SK-N-SH (cell line): ENCODE measurements around the gene RASGEF1C. TPM values are rescaled to one million over a fixed set of nuclear protein-coding genes. Genes with fewer than 3 reads are reported as not detected.

Source experiments
- CTCF ChIA-PET: fragments of 300-600, 350-600 bp; formaldehyde crosslinking; extraction: SDS; loops from one replicate; lab custom pipeline; 2021; lab: Yijun Ruan, JAX
- POLR2A ChIA-PET: fragments of 350-600 bp; sonication (Branson Sonifier 250); formaldehyde crosslinking; extraction: SDS; loops from one replicate; lab custom pipeline; 2020; ENCODE audit warnings: antibody characterized with exemption, inconsistent platforms; lab: Yijun Ruan, JAX
- DNase-seq: peaks from one replicate; pipeline ENCODE4 v3.0.0; 2012
- H2AFZ ChIP-seq: fragments of 200-600 bp; sonication (generic); 2 replicates; pipeline ENCODE4 v1.8.1; 2016; ENCODE audit warnings: antibody characterized with exemption, mild to moderate bottlenecking, low read depth
- H3F3A ChIP-seq: fragments of 200-600 bp; sonication (generic); replicated peaks from 2 replicates; pipeline ENCODE3; 2016; ENCODE audit warnings: antibody characterized with exemption, mild to moderate bottlenecking; ENCODE audit not compliant: insufficient read depth
- H3K27ac ChIP-seq, 2 experiments: fragments of 200-500 bp in 1 of 2; fragments of 200-600 bp in 1 of 2; sonication (Bioruptor generic) in 1 of 2; sonication (generic), shearing (Covaris generic) in 1 of 2; 2 replicates each; pipeline versions ENCODE4 v1.5.1 to v1.6.1; 2014 to 2016; ENCODE audit warnings: low read depth in 2 of 2, inconsistent platforms in 1 of 2, low read length in 1 of 2, mild to moderate bottlenecking in 1 of 2, mixed read lengths in 1 of 2
- H3K27me3 ChIP-seq: fragments of 200-600 bp; sonication (generic), shearing (Covaris generic); 2 replicates; pipeline ENCODE4 v1.6.1; 2016; ENCODE audit warnings: mixed run types; ENCODE audit not compliant: insufficient read depth
- H3K36me3 ChIP-seq, 2 experiments: fragments of 200-500 bp in 1 of 2; fragments of 200-600 bp in 1 of 2; sonication (Bioruptor generic) in 1 of 2; sonication (generic) in 1 of 2; replicated peaks in 1 of 2; 2 replicates each; pipeline versions ENCODE3 to v1.5.1; 2014 to 2016; ENCODE audit warnings: low read length in 1 of 2, mild to moderate bottlenecking in 1 of 2; ENCODE audit not compliant: insufficient read depth in 2 of 2, control insufficient read depth in 1 of 2
- H3K4me1 ChIP-seq, 2 experiments: fragments of 200-500 bp in 1 of 2; fragments of 200-600 bp in 1 of 2; sonication (Bioruptor generic) in 1 of 2; sonication (generic), shearing (Covaris generic) in 1 of 2; 2 replicates each; pipeline versions ENCODE4 v1.5.1 to v1.6.1; 2014 to 2016; ENCODE audit warnings: low read depth in 1 of 2, low read length in 1 of 2, mixed run types in 1 of 2; ENCODE audit not compliant: insufficient read depth in 2 of 2, control insufficient read depth in 1 of 2
- H3K4me2 ChIP-seq: fragments of 200-600 bp; sonication (generic), shearing (Covaris generic); 2 replicates; pipeline ENCODE4 v1.6.1; 2017; ENCODE audit warnings: mixed run types
- H3K4me3 ChIP-seq, 2 experiments: fragments of 200-500 bp in 1 of 2; fragments of 200-600 bp in 1 of 2; sonication (Bioruptor generic) in 1 of 2; sonication (generic), shearing (Covaris generic) in 1 of 2; 2 replicates each; pipeline versions ENCODE4 v1.5.1 to v1.8.1; 2014 to 2016; ENCODE audit warnings: low read depth in 2 of 2, inconsistent platforms in 1 of 2, low read length in 1 of 2, mild to moderate bottlenecking in 1 of 2, mixed read lengths in 1 of 2, moderate library complexity in 1 of 2
- H3K79me2 ChIP-seq: fragments of 200-600 bp; sonication (generic); 2 replicates; pipeline ENCODE4 v1.8.1; 2017; ENCODE audit warnings: mild to moderate bottlenecking; ENCODE audit not compliant: insufficient read depth
- H3K9ac ChIP-seq: fragments of 200-600 bp; sonication (generic); 2 replicates; pipeline ENCODE4 v1.6.1; 2017; ENCODE audit warnings: mixed run types
- H3K9me2 ChIP-seq: fragments of 200-600 bp; sonication (generic); 2 replicates; pipeline ENCODE4 v1.6.1; 2017; ENCODE audit warnings: mixed run types
- H3K9me3 ChIP-seq: fragments of 200-600 bp; sonication (generic); 2 replicates; pipeline ENCODE4 v1.6.1; 2017; ENCODE audit warnings: mixed run types, mild to moderate bottlenecking, moderate library complexity
- H4K20me1 ChIP-seq: fragments of 200-600 bp; sonication (generic); 2 replicates; pipeline ENCODE4 v1.6.1; 2017; ENCODE audit warnings: mild to moderate bottlenecking, mixed run types; ENCODE audit not compliant: insufficient read depth
- CHD2 ChIP-seq: fragments of 150-350 bp; IDR thresholded peaks from 2 replicates; pipeline ENCODE4 v1.6.1; 2018; ENCODE audit warnings: low read length; ENCODE audit not compliant: partially characterized antibody
- EP300 ChIP-seq, 2 experiments: IDR thresholded peaks; 2 replicates each; pipeline versions ENCODE4 v1.4.0 to v1.6.1; 2012; ENCODE audit warnings: borderline replicate concordance in 1 of 2, low read depth in 1 of 2, low read length in 1 of 2
- EZH2phosphoT487 ChIP-seq: fragments of 200-600 bp; sonication (generic); IDR thresholded peaks from 2 replicates; pipeline ENCODE4 v1.6.1; 2017; ENCODE audit warnings: low read depth, mixed run types, mild to moderate bottlenecking, antibody characterized with exemption, moderate library complexity, borderline replicate concordance
- IRF3 ChIP-seq: fragments of 150-350 bp; IDR thresholded peaks from 2 replicates; pipeline ENCODE4 v1.6.1; 2016; ENCODE audit warnings: mild to moderate bottlenecking, low read depth, low read length
- JUND ChIP-seq: IDR thresholded peaks from 2 replicates; pipeline ENCODE4 v1.4.0; 2012
- MAX ChIP-seq: IDR thresholded peaks from 2 replicates; pipeline ENCODE4 v1.4.0; 2012; ENCODE audit warnings: low read depth
- MEF2A ChIP-seq: IDR thresholded peaks from 2 replicates; pipeline ENCODE4 v1.4.0; 2012; ENCODE audit warnings: low read depth, borderline replicate concordance
- MXI1 ChIP-seq: IDR thresholded peaks from 2 replicates; pipeline ENCODE4 v1.6.1; 2012; ENCODE audit warnings: mild to moderate bottlenecking, low read depth, low read length, improper control_type of control experiment
- RAD21 ChIP-seq: IDR thresholded peaks from 2 replicates; pipeline ENCODE4 v1.6.1; 2012; ENCODE audit warnings: mild to moderate bottlenecking, low read length
- REST ChIP-seq: IDR thresholded peaks from 2 replicates; pipeline ENCODE4 v1.6.1; 2012; ENCODE audit warnings: mild to moderate bottlenecking, low read depth, low read length, moderate library complexity
- RFX5 ChIP-seq: IDR thresholded peaks from 2 replicates; pipeline ENCODE4 v1.6.1; 2012; ENCODE audit warnings: mild to moderate bottlenecking, improper control_type of control experiment, low read length
- SIN3A ChIP-seq: IDR thresholded peaks from 2 replicates; pipeline ENCODE4 v1.6.1; 2012; ENCODE audit warnings: low read depth, mild to moderate bottlenecking, low read length, moderate library complexity, borderline replicate concordance
- SMC3 ChIP-seq: IDR thresholded peaks from 2 replicates; pipeline ENCODE4 v1.6.1; 2012; ENCODE audit warnings: low read depth, low read length, improper control_type of control experiment
- TAF1 ChIP-seq: IDR thresholded peaks from 2 replicates; pipeline ENCODE4 v1.6.1; 2012; ENCODE audit warnings: low read depth, mild to moderate bottlenecking, low read length, moderate library complexity, borderline replicate concordance
- TCF12 ChIP-seq: IDR thresholded peaks from 2 replicates; pipeline ENCODE4 v1.4.0; 2012
- USF1 ChIP-seq: IDR thresholded peaks from 2 replicates; pipeline ENCODE4 v1.4.0; 2012; ENCODE audit warnings: low read depth, borderline replicate concordance
- YY1 ChIP-seq: IDR thresholded peaks from 2 replicates; pipeline ENCODE4 v1.4.0; 2012; ENCODE audit warnings: low read depth, mild to moderate bottlenecking
- ZBTB33 ChIP-seq: IDR thresholded peaks from 2 replicates; pipeline ENCODE4 v1.4.0; 2012; ENCODE audit warnings: low read depth, borderline replicate concordance
- WGBS: methylation state at CpG from one replicate; pipeline ENCODE4 v1.1.6; 2017; ENCODE audit warnings: low lambda C conversion rate; 5-methylcytosine and 5-hydroxymethylcytosine counted together
- polyA plus RNA-seq, 3 experiments: library from polyadenylated mRNA; depleted of rRNA; stranded (reverse); fragments of >200 nt; gene quantifications; 2 replicates each; pipeline ENCODE4 v1.2.3, GENCODE V29; 2012

RASGEF1C gene
- polyA plus RNA-seq, 1 of the 3 experiments (the other 2 are of a cell fraction) = not detected

- ChIA-PET POLR2A (no interaction called here), CTCF (no interaction called here)
- Histone ChIP-seq H3F3A (no peaks in the 10 kb centered on the region), H3K4me2 (no peak overlapping the region), H4K20me1 (no peaks in the 10 kb centered on the region), H3K27ac (no peak overlapping the region), H3K79me2 (no peaks in the 10 kb centered on the region), H2AFZ (no peak overlapping the region), H3K9ac (no peak overlapping the region), H3K4me3 (no peak overlapping the region), H3K9me3 (no peaks in the 10 kb centered on the region), H3K36me3 (no peaks in the 10 kb centered on the region), H3K9me2 (no peaks in the 10 kb centered on the region), H3K4me1 (no peaks in the 10 kb centered on the region), H3K27me3 (no peaks in the 10 kb centered on the region)
- DNase-seq = no peak
- TF ChIP-seq RFX5 (no peak), CHD2 (no peak), JUND (no peak)
- WGBS = 14% methylated on average over 2 of the region's 2 CpGs
These were observed 21.2 kb downstream of the RASGEF1C start for GRCh38 chr5:180187767-180188166.

- H2AFZ ChIP-seq = no peak overlapping the region
- ChIA-PET POLR2A (no interaction called here), CTCF (interaction anchor here (1.4 to 1.9 kb wide), 2 partner anchors 28 to 134 kb away, joined by 5 to 8 read pairs; partner anchors contain the start of gene RASGEF1C)
- no peaks in the 10 kb centered on the region for H3F3A ChIP-seq
- no peaks in the 10 kb centered on the region for H3K79me2 ChIP-seq
- peaks cover 0 to 24% of the 10 kb centered on the region in 2 experiments; a peak in 1 of 4 replicates for H3K4me1 ChIP-seq
- no peaks in the 10 kb centered on the region for H3K27me3 ChIP-seq
- DNase-seq = no peak
- no peak for TF ChIP-seq EP300 (IDR thresholded peaks at IDR 0.05; ENCODE audit: borderline replicate concordance in 1 of 2, low read depth in 1 of 2, low read length in 1 of 2)
- no peak for TF ChIP-seq SIN3A
- TF ChIP-seq SMC3 = no peak
- TF ChIP-seq TCF12 = no peak
- TF ChIP-seq YY1 = no peak
- no peak for TF ChIP-seq JUND
- TF ChIP-seq CHD2 = no peak
- TF ChIP-seq TAF1 = no peak
- TF ChIP-seq REST = no peak
- TF ChIP-seq MEF2A = no peak
- TF ChIP-seq MXI1 = no peak
- no peak for TF ChIP-seq RAD21
- TF ChIP-seq IRF3 = no peak
- no peak for TF ChIP-seq EZH2phosphoT487
- TF ChIP-seq MAX = no peak
- TF ChIP-seq USF1 = no peak
- no peak for TF ChIP-seq ZBTB33
- H3K27ac ChIP-seq = no peak overlapping the region
- H3K9ac ChIP-seq = no peak overlapping the region
- no peak overlapping the region for H3K4me3 ChIP-seq
- H3K9me3 ChIP-seq = no peaks in the 10 kb centered on the region
- H3K36me3 ChIP-seq = no peaks in the 10 kb centered on the region
- 54% methylated on average over 11 of the region's 11 CpGs for WGBS
- no peak overlapping the region for H3K4me2 ChIP-seq
- H3K9me2 ChIP-seq = no peaks in the 10 kb centered on the region
- no peaks in the 10 kb centered on the region for H4K20me1 ChIP-seq
These were observed 28.2 kb downstream of the RASGEF1C start for GRCh38 chr5:180180846-180181245.
